H9 (cell line): ENCODE measurements around the gene PAAF1. TPM values are rescaled to one million over a fixed set of nuclear protein-coding genes. Genes with fewer than 3 reads are reported as not detected.
A peak's percentile ranks its signal among the peaks of the same experiment; 100 is the strongest.

ENCODE experiments used
- DNase-seq: peaks from one replicate; pipeline ENCODE4 v3.0.0-alpha.2; 2017
- H2AFZ ChIP-seq: one replicate; pipeline ENCODE4 v1.6.1; 2013; ENCODE audit warnings: mild to moderate bottlenecking, low read length, control low read depth, moderate library complexity
- H2AK5ac ChIP-seq: 2 replicates; pipeline ENCODE4 v1.6.1; 2013; ENCODE audit warnings: low read length, control low read depth, mixed read lengths; ENCODE audit not compliant: insufficient read length
- H2BK120ac ChIP-seq: one replicate; pipeline ENCODE4 v1.6.1; 2013; ENCODE audit warnings: low read depth, mild to moderate bottlenecking, low read length, control low read depth, inconsistent platforms; ENCODE audit not compliant: poor library complexity, severe bottlenecking
- H2BK12ac ChIP-seq: 2 replicates; pipeline ENCODE4 v1.6.1; 2013; ENCODE audit warnings: low read length, control low read depth, mixed read lengths, low read depth; ENCODE audit not compliant: insufficient read length
- H2BK15ac ChIP-seq: 2 replicates; pipeline ENCODE4 v1.6.1; 2013; ENCODE audit warnings: low read depth, low read length, control low read depth
- H2BK20ac ChIP-seq: one replicate; pipeline ENCODE4 v1.6.1; 2013; ENCODE audit warnings: low read depth, mild to moderate bottlenecking, low read length, control low read depth, inconsistent platforms; ENCODE audit not compliant: poor library complexity, severe bottlenecking
- H2BK5ac ChIP-seq: 2 replicates; pipeline ENCODE4 v1.6.1; 2013; ENCODE audit warnings: low read length, control low read depth, mixed read lengths; ENCODE audit not compliant: insufficient read length
- H3K14ac ChIP-seq: 2 replicates; pipeline ENCODE4 v1.6.1; 2013; ENCODE audit warnings: low read length, control low read depth; ENCODE audit not compliant: insufficient read depth
- H3K18ac ChIP-seq: 2 replicates; pipeline ENCODE4 v1.6.1; 2013; ENCODE audit warnings: low read depth, mild to moderate bottlenecking, mixed read lengths, low read length, control low read depth; ENCODE audit not compliant: insufficient read length
- H3K23ac ChIP-seq: 2 replicates; pipeline ENCODE4 v1.6.1; 2013; ENCODE audit warnings: low read length, control low read depth, mixed read lengths, low read depth; ENCODE audit not compliant: insufficient read length
- H3K23me2 ChIP-seq: 2 replicates; pipeline ENCODE4 v1.6.1; 2013; ENCODE audit warnings: low read depth, mild to moderate bottlenecking, mixed read lengths, low read length, control low read depth; ENCODE audit not compliant: insufficient read length, poor library complexity, severe bottlenecking
- H3K27ac ChIP-seq: 2 replicates; pipeline ENCODE4 v1.5.1; 2013; ENCODE audit warnings: low read length, control low read depth, mixed read lengths, low read depth; ENCODE audit not compliant: insufficient read length
- H3K27me3 ChIP-seq: 2 replicates; pipeline ENCODE4 v1.6.1; 2013; ENCODE audit warnings: low read length, control low read depth, inconsistent platforms; ENCODE audit not compliant: insufficient read depth
- H3K4ac ChIP-seq: 2 replicates; pipeline ENCODE4 v1.6.1; 2013; ENCODE audit warnings: low read depth, mild to moderate bottlenecking, control low read depth, inconsistent platforms, low read length, moderate library complexity
- H3K4me1 ChIP-seq: 2 replicates; pipeline ENCODE4 v1.6.1; 2013; ENCODE audit warnings: low read length, control low read depth, inconsistent platforms; ENCODE audit not compliant: insufficient read depth
- H3K4me2 ChIP-seq: 2 replicates; pipeline ENCODE4 v1.6.1; 2013; ENCODE audit warnings: low read length, control low read depth, mixed read lengths; ENCODE audit not compliant: insufficient read length, insufficient read depth
- H3K56ac ChIP-seq: 2 replicates; pipeline ENCODE4 v1.6.1; 2013; ENCODE audit warnings: low read depth, mild to moderate bottlenecking, mixed read lengths, low read length, control low read depth; ENCODE audit not compliant: insufficient read length
- H3K79me1 ChIP-seq: 2 replicates; pipeline ENCODE4 v1.6.1; 2013; ENCODE audit warnings: low read depth, mild to moderate bottlenecking, moderate library complexity, low read length, control low read depth, inconsistent platforms; ENCODE audit not compliant: insufficient read depth, poor library complexity, severe bottlenecking
- H3K79me2 ChIP-seq: 2 replicates; pipeline ENCODE4 v1.6.1; 2013; ENCODE audit warnings: low read length, control low read depth, inconsistent platforms; ENCODE audit not compliant: insufficient read depth
- H3K9ac ChIP-seq: 2 replicates; pipeline ENCODE4 v1.6.1; 2013; ENCODE audit warnings: low read length, control low read depth, mixed read lengths; ENCODE audit not compliant: insufficient read length; ENCODE audit errors: extremely low read depth
- H3K9me3 ChIP-seq: one replicate; pipeline ENCODE4 v1.6.1; 2013; ENCODE audit warnings: low read depth, low read length, inconsistent platforms; ENCODE audit not compliant: control insufficient read depth
- H3T11ph ChIP-seq: one replicate; pipeline ENCODE4 v1.6.1; 2013; ENCODE audit warnings: mild to moderate bottlenecking, low read length, control low read depth, inconsistent platforms
- H4K20me1 ChIP-seq: one replicate; pipeline ENCODE4 v1.6.1; 2013; ENCODE audit not compliant: control insufficient read depth, insufficient read length, insufficient read depth
- H4K5ac ChIP-seq: 2 replicates; pipeline ENCODE4 v1.6.1; 2013; ENCODE audit warnings: low read depth, mild to moderate bottlenecking, mixed read lengths, low read length, control low read depth; ENCODE audit not compliant: insufficient read length
- H4K8ac ChIP-seq: replicated peaks from 2 replicates; pipeline ENCODE4 v1.6.1; 2013; ENCODE audit warnings: low read length, control low read depth, mixed read lengths, low read depth; ENCODE audit not compliant: insufficient read length
- H4K91ac ChIP-seq: 2 replicates; pipeline ENCODE4 v1.6.1; 2013; ENCODE audit warnings: low read depth, mild to moderate bottlenecking, moderate library complexity, mixed read lengths, low read length, control low read depth; ENCODE audit not compliant: insufficient read length
- H3K27ac Mint-ChIP-seq, 3 experiments: 2 replicates in 2 of 3; 3 replicates in 1 of 3; pipeline ENCODE4 v1.8.0; 2020 to 2021; ENCODE audit warnings: mixed read lengths in 3 of 3, mild to moderate bottlenecking in 1 of 3, moderate library complexity in 1 of 3
- H3K27me3 Mint-ChIP-seq: 2 replicates; pipeline ENCODE4 v1.8.0; 2021; ENCODE audit warnings: low read depth, mild to moderate bottlenecking, moderate library complexity, mixed read lengths
- H3K36me3 Mint-ChIP-seq, 3 experiments: 2 replicates in 2 of 3; 3 replicates in 1 of 3; pipeline ENCODE4 v1.8.0; 2020 to 2021; ENCODE audit warnings: low read depth in 3 of 3, mixed read lengths in 3 of 3; ENCODE audit not compliant: insufficient read depth in 1 of 3
- H3K4me1 Mint-ChIP-seq, 2 experiments: 2 replicates each; pipeline ENCODE4 v1.8.0; 2020; ENCODE audit warnings: mixed read lengths in 2 of 2
- H3K4me3 Mint-ChIP-seq, 2 experiments: 2 replicates in 1 of 2; 3 replicates in 1 of 2; pipeline ENCODE4 v1.8.0; 2020 to 2021; ENCODE audit warnings: mild to moderate bottlenecking in 2 of 2, mixed read lengths in 2 of 2, moderate library complexity in 1 of 2
- H3K9me3 Mint-ChIP-seq, 2 experiments: 2 replicates in 1 of 2; 3 replicates in 1 of 2; pipeline ENCODE4 v1.8.0; 2020; ENCODE audit warnings: mild to moderate bottlenecking in 2 of 2, mixed read lengths in 2 of 2, moderate library complexity in 1 of 2
- CTCF ChIP-seq: fragments of 200-600 bp; sonication (generic); conservative IDR thresholded peaks from 3 replicates; pipeline ENCODE4 v1.8.0; 2021; ENCODE audit warnings: antibody characterized with exemption, mild to moderate bottlenecking
- WGBS: extraction: QIAGEN DNeasy Blood & Tissue Kit; methylation state at CpG from one replicate; pipeline ENCODE4 v1.1.7; 2013; ENCODE audit warnings: missing lambda C conversion rate, low lambda C conversion rate, mixed read lengths; ENCODE audit not compliant: insufficient read length; ENCODE audit errors: extremely low coverage; 5-methylcytosine and 5-hydroxymethylcytosine counted together
- total RNA-seq: library from RNA; stranded (reverse); gene quantifications from 2 replicates; pipeline ENCODE4 v1.2.1, GENCODE V29; 2021

PAAF1 gene
- total RNA-seq, 1 experiment from 2014 or later = 24.3 TPM

GRCh38 chr11:73971175-73971719 is 94.4 kb downstream of the PAAF1 start:
- H3K27ac ChIP-seq = no peak overlapping the region
- WGBS = no CpG with 5 or more reads among the region's 6 CpGs

More at GRCh38 chr11:73971175-73971719, 94.4 kb downstream of the PAAF1 start:
- no peak overlapping the region for H3K56ac ChIP-seq
- H4K8ac ChIP-seq = no peak overlapping the region
- H3K4me2 ChIP-seq = no peak overlapping the region
- H3K9me3 ChIP-seq = no peaks in the 10 kb centered on the region
- no peaks in the 10 kb centered on the region for H3K79me2 ChIP-seq
- H3K4me3 Mint-ChIP-seq = no peak overlapping the region
- H3K36me3 Mint-ChIP-seq = peaks cover 17 to 26% (median 25%) of the 10 kb centered on the region in 3 experiments; a peak in 6 of 7 replicates
- no peak for TF ChIP-seq CTCF
- DNase-seq = no peak
- no peak overlapping the region for H2BK20ac ChIP-seq
- H3K27me3 Mint-ChIP-seq = peaks cover 2% of the 10 kb centered on the region
- H2AK5ac ChIP-seq = no peak overlapping the region
- H3T11ph ChIP-seq = no peak overlapping the region
- no peaks in the 10 kb centered on the region for H3K9me3 Mint-ChIP-seq
- no peak overlapping the region for H2BK120ac ChIP-seq
- no peak overlapping the region for H2BK12ac ChIP-seq
- no peaks in the 10 kb centered on the region for H3K23me2 ChIP-seq
- no peak overlapping the region for H3K23ac ChIP-seq
- no peaks in the 10 kb centered on the region for H3K79me1 ChIP-seq
- H3K4me1 ChIP-seq = no peaks in the 10 kb centered on the region
- H3K4ac ChIP-seq = no peak overlapping the region
- H2BK5ac ChIP-seq = no peak overlapping the region
- no peaks in the 10 kb centered on the region for H3K27me3 ChIP-seq
- no peaks in the 10 kb centered on the region for H4K20me1 ChIP-seq
- peak overlapping the region in 1 of 3 experiments; percentile 70; a peak in 2 of 7 replicates for H3K27ac Mint-ChIP-seq
- H3K4me1 Mint-ChIP-seq = peaks cover 0 to 5% of the 10 kb centered on the region in 2 experiments; a peak in 1 of 4 replicates
- no peak overlapping the region for H4K91ac ChIP-seq
- H2AFZ ChIP-seq = no peak overlapping the region
- no peak overlapping the region for H4K5ac ChIP-seq
- H3K14ac ChIP-seq = no peak overlapping the region
- H3K18ac ChIP-seq = no peak overlapping the region
- H2BK15ac ChIP-seq = no peak overlapping the region
- H3K9ac ChIP-seq = no peak overlapping the region
